H1 (cell line): Measurements from ENCODE around the gene REC8. TPM values are rescaled to one million over a fixed set of nuclear protein-coding genes. Genes with fewer than 3 reads are reported as not detected.

Experiments
- CTCF ChIA-PET: fragments of 300-600 bp; sonication (Branson Sonifier 250); formaldehyde crosslinking; loops from one replicate; lab custom pipeline; 2021; ENCODE audit not compliant: partially characterized antibody; lab: Charles Lee
- POLR2A ChIA-PET: fragments of 300-600 bp; sonication (Branson Sonifier 250); formaldehyde crosslinking; loops from one replicate; lab custom pipeline; 2021; ENCODE audit warnings: inconsistent platforms; ENCODE audit not compliant: partially characterized antibody; lab: Charles Lee
- DNase-seq, 2 experiments: peaks; one replicate each; pipeline versions ENCODE4 v3.0.0 to v3.0.0-alpha.2; 2010 to 2022; ENCODE audit warnings: low spot score in 2 of 2, low read depth in 1 of 2, mixed read lengths in 1 of 2
- FAIRE-seq: peaks from 2 replicates; lab custom pipeline; 2011; peaks lifted over from hg19 to GRCh38; lab: Jason Lieb, UNC
- H2AFZ ChIP-seq: 2 replicates; pipeline ENCODE4 v1.8.1; 2012; ENCODE audit warnings: low read length, inconsistent platforms
- H2AK5ac ChIP-seq: 2 replicates; pipeline ENCODE4 v1.6.1; 2013; ENCODE audit warnings: low read depth, low read length
- H2BK120ac ChIP-seq: replicated peaks from 2 replicates; pipeline ENCODE3; 2013; ENCODE audit warnings: low read depth, low read length, inconsistent platforms
- H2BK12ac ChIP-seq: 2 replicates; pipeline ENCODE4 v1.6.1; 2013; ENCODE audit warnings: low read depth, low read length
- H2BK15ac ChIP-seq: 2 replicates; pipeline ENCODE4 v1.6.1; 2013; ENCODE audit warnings: low read length
- H2BK20ac ChIP-seq: 2 replicates; pipeline ENCODE4 v1.6.1; 2013; ENCODE audit warnings: low read length
- H2BK5ac ChIP-seq: 2 replicates; pipeline ENCODE4 v1.6.1; 2013; ENCODE audit warnings: low read depth, low read length
- H3K14ac ChIP-seq: 2 replicates; pipeline ENCODE4 v1.6.1; 2013; ENCODE audit warnings: inconsistent platforms; ENCODE audit not compliant: insufficient read length
- H3K18ac ChIP-seq: 2 replicates; pipeline ENCODE4 v1.6.1; 2013; ENCODE audit warnings: low read length; ENCODE audit errors: extremely low read depth
- H3K23ac ChIP-seq: 2 replicates; pipeline ENCODE4 v1.6.1; 2013; ENCODE audit warnings: inconsistent platforms; ENCODE audit not compliant: insufficient read length
- H3K23me2 ChIP-seq: 2 replicates; pipeline ENCODE4 v1.6.1; 2013; ENCODE audit warnings: low read depth, low read length
- H3K27ac ChIP-seq: 2 replicates; pipeline ENCODE4 v1.6.1; 2011; ENCODE audit warnings: low read depth, low read length, inconsistent platforms
- H3K27me3 ChIP-seq, 4 experiments: replicated peaks in 1 of 4; 1 replicate in 1 of 4; 2 replicates in 3 of 4; pipeline versions ENCODE4 v1.6.1 to v1.8.1; 2011 to 2013; ENCODE audit warnings: low read length in 3 of 4, mild to moderate bottlenecking in 3 of 4, inconsistent platforms in 2 of 4, mixed read lengths in 2 of 4, moderate library complexity in 1 of 4; ENCODE audit not compliant: control insufficient read depth in 3 of 4, insufficient read depth in 3 of 4; ENCODE audit errors: extremely low read depth in 1 of 4
- H3K36me3 ChIP-seq, 4 experiments: 2 replicates each; pipeline versions ENCODE4 v1.6.1 to v1.8.1; 2011 to 2013; ENCODE audit warnings: mild to moderate bottlenecking in 4 of 4, low read length in 3 of 4, moderate library complexity in 2 of 4, control low read depth in 1 of 4, inconsistent platforms in 1 of 4; ENCODE audit not compliant: insufficient read depth in 4 of 4, control insufficient read depth in 2 of 4
- H3K4ac ChIP-seq: replicated peaks from 2 replicates; pipeline ENCODE3; 2013; ENCODE audit warnings: low read length, low read depth, mixed read lengths, inconsistent platforms; ENCODE audit not compliant: insufficient read length
- H3K4me1 ChIP-seq, 4 experiments: replicated peaks in 1 of 4; 1 replicate in 1 of 4; 2 replicates in 3 of 4; pipeline versions ENCODE4 v1.6.1 to v1.8.1; 2011 to 2013; ENCODE audit warnings: low read length in 3 of 4, inconsistent platforms in 2 of 4, mixed read lengths in 1 of 4; ENCODE audit not compliant: insufficient read depth in 4 of 4, control insufficient read depth in 3 of 4
- H3K4me2 ChIP-seq, 2 experiments: 2 replicates each; pipeline versions ENCODE4 v1.6.1 to v1.8.1; 2011 to 2013; ENCODE audit warnings: low read depth in 2 of 2, low read length in 2 of 2, control low read depth in 1 of 2, inconsistent platforms in 1 of 2, mild to moderate bottlenecking in 1 of 2; ENCODE audit not compliant: insufficient read depth in 1 of 2
- H3K4me3 ChIP-seq, 4 experiments: fragments of 200-600, 300-600 bp in 1 of 4; sonication (generic), shearing (Covaris generic), sonication (Bioruptor Twin) in 1 of 4; 2 replicates each; pipeline versions ENCODE4 v1.5.1 to v1.8.1; 2011 to 2016; ENCODE audit warnings: low read length in 4 of 4, low read depth in 3 of 4, control low read depth in 2 of 4, inconsistent platforms in 2 of 4, mild to moderate bottlenecking in 2 of 4, mixed read lengths in 1 of 4, moderate library complexity in 1 of 4; ENCODE audit not compliant: insufficient read depth in 2 of 4; ENCODE audit errors: extremely low read depth in 1 of 4
- H3K56ac ChIP-seq: replicated peaks from 2 replicates; pipeline ENCODE3; 2013; ENCODE audit warnings: low read depth, mild to moderate bottlenecking, mixed read lengths, low read length, inconsistent platforms; ENCODE audit not compliant: insufficient read length
- H3K79me1 ChIP-seq: 2 replicates; pipeline ENCODE4 v1.6.1; 2013; ENCODE audit warnings: low read depth, low read length, control low read depth
- H3K79me2 ChIP-seq, 2 experiments: 2 replicates each; pipeline versions ENCODE4 v1.6.1 to v1.8.1; 2012 to 2013; ENCODE audit warnings: low read length in 2 of 2, mild to moderate bottlenecking in 2 of 2, inconsistent platforms in 1 of 2; ENCODE audit not compliant: insufficient read depth in 2 of 2, control insufficient read depth in 1 of 2
- H3K9ac ChIP-seq, 4 experiments: replicated peaks in 1 of 4; 1 replicate in 1 of 4; 2 replicates in 3 of 4; pipeline versions ENCODE4 v1.6.1 to v1.8.1; 2011 to 2013; ENCODE audit warnings: low read depth in 3 of 4, low read length in 3 of 4, control low read depth in 2 of 4, mild to moderate bottlenecking in 2 of 4, moderate library complexity in 2 of 4, inconsistent platforms in 1 of 4; ENCODE audit errors: extremely low read depth in 1 of 4
- H3K9me3 ChIP-seq, 2 experiments: 2 replicates each; pipeline versions ENCODE4 v1.6.1 to v1.8.1; 2012 to 2013; ENCODE audit warnings: mild to moderate bottlenecking in 2 of 2, moderate library complexity in 2 of 2, control low read depth in 1 of 2, inconsistent platforms in 1 of 2, low read depth in 1 of 2, low read length in 1 of 2, mixed read lengths in 1 of 2; ENCODE audit not compliant: insufficient read depth in 2 of 2
- H4K20me1 ChIP-seq, 2 experiments: replicated peaks in 1 of 2; 2 replicates each; pipeline versions ENCODE3 to v1.8.1; 2011 to 2013; ENCODE audit warnings: inconsistent platforms in 2 of 2, low read length in 2 of 2, mild to moderate bottlenecking in 1 of 2; ENCODE audit not compliant: insufficient read depth in 2 of 2, control insufficient read depth in 1 of 2
- H4K5ac ChIP-seq: 2 replicates; pipeline ENCODE4 v1.6.1; 2013; ENCODE audit warnings: low read length, low read depth, mixed read lengths, inconsistent platforms; ENCODE audit not compliant: insufficient read length
- H4K8ac ChIP-seq: 2 replicates; pipeline ENCODE4 v1.8.0; 2013; ENCODE audit warnings: mild to moderate bottlenecking, moderate library complexity, low read length, inconsistent platforms; ENCODE audit not compliant: insufficient read depth; ENCODE audit errors: extremely low read depth
- H4K91ac ChIP-seq: replicated peaks from 2 replicates; pipeline ENCODE3; 2013; ENCODE audit warnings: low read length, mixed read lengths, inconsistent platforms; ENCODE audit not compliant: insufficient read length
- EP300 ChIP-seq, 2 experiments: IDR thresholded peaks; 1 replicate in 1 of 2; 2 replicates in 1 of 2; pipeline ENCODE4 v1.6.1; 2011 to 2012; ENCODE audit warnings: low read depth in 2 of 2, low read length in 2 of 2, mild to moderate bottlenecking in 2 of 2, borderline replicate concordance in 1 of 2, inconsistent platforms in 1 of 2, moderate library complexity in 1 of 2
- EZH2 ChIP-seq: fragments of 200-600 bp; sonication (generic); IDR thresholded peaks from 2 replicates; pipeline ENCODE4 v1.7.1; 2012; ENCODE audit warnings: low read depth, mild to moderate bottlenecking, moderate library complexity, low read length, inconsistent platforms; ENCODE audit not compliant: severe bottlenecking
- JUN ChIP-seq: IDR thresholded peaks from 2 replicates; pipeline ENCODE4 v1.6.1; 2011; ENCODE audit warnings: low read depth, mild to moderate bottlenecking, improper control_type of control experiment, low read length
- JUND ChIP-seq: IDR thresholded peaks from 2 replicates; pipeline ENCODE4 v1.6.1; 2011; ENCODE audit warnings: mild to moderate bottlenecking, improper control_type of control experiment, low read length
- KDM4A ChIP-seq: IDR thresholded peaks from one replicate; pipeline ENCODE4 v1.7.1; 2012; ENCODE audit warnings: low read depth, mild to moderate bottlenecking, moderate library complexity, low read length, inconsistent platforms; ENCODE audit not compliant: severe bottlenecking
- PHF8 ChIP-seq: fragments of 200-600 bp; sonication (generic); conservative IDR thresholded peaks from 2 replicates; pipeline ENCODE4 v1.7.1; 2012; ENCODE audit warnings: low read depth, mild to moderate bottlenecking, inconsistent platforms, low read length, moderate library complexity
- POU5F1 ChIP-seq: IDR thresholded peaks from 2 replicates; pipeline ENCODE4 v1.6.1; 2011; ENCODE audit warnings: low read depth, mild to moderate bottlenecking, low read length, moderate library complexity
- SIN3A ChIP-seq, 2 experiments: IDR thresholded peaks in 1 of 2; conservative IDR thresholded peaks in 1 of 2; 2 replicates each; pipeline ENCODE4 v1.6.1; 2011 to 2012; ENCODE audit warnings: low read length in 2 of 2, improper control_type of control experiment in 1 of 2, low read depth in 1 of 2, mild to moderate bottlenecking in 1 of 2
- TAF1 ChIP-seq: IDR thresholded peaks from 2 replicates; pipeline ENCODE4 v1.6.1; 2011; ENCODE audit warnings: mild to moderate bottlenecking, low read depth, low read length
- TBP ChIP-seq: IDR thresholded peaks from 2 replicates; pipeline ENCODE4 v1.6.1; 2011; ENCODE audit warnings: low read depth, low read length, improper control_type of control experiment
- TEAD4 ChIP-seq: IDR thresholded peaks from 2 replicates; pipeline ENCODE4 v1.6.1; 2012; ENCODE audit warnings: low read depth, low read length, inconsistent platforms, mixed read lengths
- YY1 ChIP-seq: IDR thresholded peaks from 2 replicates; pipeline ENCODE4 v1.6.1; 2011; ENCODE audit warnings: low read depth, mild to moderate bottlenecking, low read length
- WGBS, 2 experiments: shearing (Covaris generic) in 1 of 2; methylation state at CpG; one replicate each; pipeline versions ENCODE4 v1.1.6 to v1.1.7; 2013 to 2015; ENCODE audit warnings: low lambda C conversion rate in 2 of 2, mixed read lengths in 2 of 2, inconsistent platforms in 1 of 2, low coverage in 1 of 2, missing lambda C conversion rate in 1 of 2; ENCODE audit not compliant: insufficient replicate concordance in 2 of 2, insufficient coverage in 1 of 2, insufficient read length in 1 of 2; ENCODE audit errors: extremely low coverage in 1 of 2, missing lambda C conversion rate in 1 of 2; 5-methylcytosine and 5-hydroxymethylcytosine counted together
- polyA plus RNA-seq, 7 experiments: library from polyadenylated mRNA; depleted of rRNA in 3 of 7; stranded (reverse) in 5 of 7; unstranded in 2 of 7; fragments of >200 nt in 5 of 7; fragments of 200-250 nt in 2 of 7; gene quantifications; 1 replicate in 5 of 7; 2 replicates in 1 of 7; 4 replicates in 1 of 7; pipeline versions ENCODE4 v1.2.1 to v1.2.3, GENCODE V29; 2011 to 2013; ENCODE audit warnings: missing spikeins in 2 of 7, mixed read lengths in 2 of 7
- total RNA-seq: library from RNA; stranded (reverse); fragmentation: NEBNext Ultra II Directional; extraction: Animal tissue kit (Norgen Biotek cat#: 25700); gene quantifications from 2 replicates; pipeline ENCODE4 v1.2.1, GENCODE V29; 2021

Gene REC8
- total and polyA plus RNA-seq, 2 of the 8 experiments (the other 6 are each of a cell fraction or from before 2014, with no cell fraction given), result 9.8 to 28.5 TPM

- WGBS, 2 experiments, result 92% methylated on average over 3 of the region's 3 CpGs; no CpG with 5 or more reads in 1 of the 2 experiments
- Histone ChIP-seq H4K91ac (no peak overlapping the region), H3K9ac (no peak overlapping the region), H3K56ac (no peak overlapping the region), H3K79me2 (peaks cover 0 to 28% of the 10 kb centered on the region in 2 experiments; a peak in 3 of 4 replicates), H3K36me3 (peaks cover 14 to 32% (median 29%) of the 10 kb centered on the region in 4 experiments), H3K79me1 (peaks cover 11% of the 10 kb centered on the region; the same call in 1 of the 2 replicates), H3K4ac (no peak overlapping the region), H2BK120ac (no peak overlapping the region), H3K27ac (no peak overlapping the region), H4K8ac (no peak overlapping the region), H3K4me1 (peaks cover 0 to 10% (median 7%) of the 10 kb centered on the region in 4 experiments; a peak in 5 of 7 replicates), H2BK5ac (no peak overlapping the region), H3K27me3 (no peaks in the 10 kb centered on the region), H2BK12ac (no peak overlapping the region), H3K9me3 (no peaks in the 10 kb centered on the region), H4K5ac (no peak overlapping the region), H2BK15ac (no peak overlapping the region), H2AFZ (no peak overlapping the region), H3K14ac (no peak overlapping the region), H2AK5ac (0 out of 2 replicates have a peak overlapping the region, but pooled peaks have one; percentile 71), H2BK20ac (no peak overlapping the region), H3K18ac (no peak overlapping the region), H3K23ac (no peak overlapping the region), H3K4me2 (no peak overlapping the region), H3K4me3 (no peak overlapping the region), H4K20me1 (peaks cover 0 to 19% of the 10 kb centered on the region in 2 experiments), H3K23me2 (peaks cover 10% of the 10 kb centered on the region)
- TF ChIP-seq YY1, result no peak
- TF ChIP-seq POU5F1, result no peak
- TF ChIP-seq JUN, result no peak
- no peak for TF ChIP-seq EP300 (IDR thresholded peaks at IDR 0.05; ENCODE audit: borderline replicate concordance in 1 of 2, low read depth in 2 of 2, low read length in 2 of 2)
- no peak for TF ChIP-seq SIN3A (conservative IDR thresholded peaks at IDR 0.05 in 1 of 2, IDR thresholded peaks at IDR 0.05 in 1 of 2; ENCODE audit: low read depth in 1 of 2, low read length in 2 of 2)
- TF ChIP-seq TAF1, result no peak
- no peak for TF ChIP-seq TEAD4
- TF ChIP-seq EZH2, result no peak
- TF ChIP-seq KDM4A, result no peak
- TF ChIP-seq JUND, result no peak
- no peak for TF ChIP-seq PHF8
- no peak for TF ChIP-seq TBP
- ChIA-PET CTCF (interaction anchor here (1.0 to 3.7 kb wide), 8 partner anchors 8 to 60 kb away, joined by 3 to 26 read pairs (median 5); partner anchors contain the start of genes EMC9, IRF9 and PSME1), POLR2A (interaction anchor here (0.8 to 9.6 kb wide), 16 partner anchors 8 to 91 kb away, joined by 3 to 86 read pairs (median 6); partner anchors contain the start of genes EMC9, IRF9, PCK2 and PSME1)
- DNase-seq (no peak), FAIRE-seq (no peak)
Measured at GRCh38 chr14:24149302-24149969, 22.4 kb upstream of the REC8 start.
